ENCODE measurements around the gene EEFSEC. TPM values are rescaled to one million over a fixed set of nuclear protein-coding genes. Genes with fewer than 3 reads are reported as not detected.

Gene EEFSEC
- total RNA-seq, 2 donors from 2014 or later, result 10.5 to 12.8 TPM

DNA sequence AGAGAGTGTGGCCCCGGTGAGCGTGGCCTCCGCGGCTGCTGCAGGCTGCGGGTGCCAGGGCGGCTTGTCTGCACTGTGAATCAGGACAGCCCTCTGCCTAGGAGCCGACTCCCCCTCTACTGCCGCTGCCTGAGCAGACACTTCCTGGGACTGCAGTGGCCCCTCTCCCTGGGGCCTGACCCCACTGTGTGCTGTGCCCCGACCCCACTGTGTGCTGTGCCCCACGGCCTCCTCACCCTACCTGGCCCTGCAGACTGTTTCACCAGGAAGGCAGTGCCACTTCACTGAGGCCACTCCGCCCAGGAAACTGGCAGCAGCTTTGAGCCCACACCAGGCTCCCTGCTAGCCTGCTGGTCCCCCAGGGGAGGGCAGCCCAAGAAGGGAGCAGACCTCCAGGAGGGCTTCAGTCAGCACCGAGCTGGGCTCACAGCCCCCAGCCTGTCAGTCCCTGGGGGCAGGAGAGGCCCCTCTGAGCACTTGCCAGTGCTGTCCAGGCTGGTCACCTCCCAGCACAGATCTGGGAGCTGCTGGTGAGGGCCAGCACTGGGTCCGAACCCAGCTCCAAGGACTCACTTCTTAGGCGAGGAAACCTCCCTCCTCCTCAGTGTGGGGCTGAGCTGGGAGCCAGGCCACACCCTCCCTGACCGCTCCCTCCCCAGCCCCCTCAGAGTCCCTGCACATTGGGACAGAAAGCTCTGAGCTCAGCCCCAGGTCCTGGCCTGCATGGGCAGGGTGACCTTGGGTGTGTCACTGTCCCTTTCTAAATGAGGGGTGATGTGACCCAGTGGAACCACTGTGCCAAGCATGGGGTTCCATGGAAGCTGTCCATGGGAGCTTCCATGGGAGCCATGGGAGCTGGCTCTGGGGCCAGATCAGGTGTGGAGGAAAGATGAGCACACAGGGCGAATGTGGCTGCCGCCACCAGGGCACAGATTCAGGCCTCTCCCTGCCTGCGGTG is 256.6 kb downstream of the EEFSEC start:
- peaks cover 5% of the 10 kb centered on the region for H3K4me1 Mint-ChIP-seq
- ATAC-seq (replicated peaks), result no peak
- no peaks in the 10 kb centered on the region for H3K27me3 Mint-ChIP-seq
- H3K9me3 Mint-ChIP-seq, result no peaks in the 10 kb centered on the region
- H3K4me3 Mint-ChIP-seq, result no peak overlapping the region
- H3K36me3 Mint-ChIP-seq (ENCODE audit: low read depth), result no peaks in the 10 kb centered on the region
- no peak overlapping the region for H3K27ac Mint-ChIP-seq

GRCh38 chr3:128410669-128411573 is 257.6 kb downstream of the EEFSEC start:
- H3K9me3 Mint-ChIP-seq, result no peaks in the 10 kb centered on the region
- no peak overlapping the region for H3K4me3 Mint-ChIP-seq
- ATAC-seq (replicated peaks), result no peak
- H3K27ac Mint-ChIP-seq, result no peak overlapping the region
- no peaks in the 10 kb centered on the region for H3K27me3 Mint-ChIP-seq
- peaks cover 5% of the 10 kb centered on the region for H3K4me1 Mint-ChIP-seq
- no peaks in the 10 kb centered on the region for H3K36me3 Mint-ChIP-seq (ENCODE audit: low read depth)

- Mint-ChIP-seq H3K27ac (no peak overlapping the region), H3K36me3 (ENCODE audit: low read depth) (no peaks in the 10 kb centered on the region), H3K4me3 (no peak overlapping the region), H3K9me3 (no peaks in the 10 kb centered on the region), H3K4me1 (peaks cover 5% of the 10 kb centered on the region), H3K27me3 (no peaks in the 10 kb centered on the region)
- no peak for ATAC-seq (replicated peaks)
Observed at GRCh38 chr3:128411574-128412064, 258.3 kb downstream of the EEFSEC start.

DNA sequence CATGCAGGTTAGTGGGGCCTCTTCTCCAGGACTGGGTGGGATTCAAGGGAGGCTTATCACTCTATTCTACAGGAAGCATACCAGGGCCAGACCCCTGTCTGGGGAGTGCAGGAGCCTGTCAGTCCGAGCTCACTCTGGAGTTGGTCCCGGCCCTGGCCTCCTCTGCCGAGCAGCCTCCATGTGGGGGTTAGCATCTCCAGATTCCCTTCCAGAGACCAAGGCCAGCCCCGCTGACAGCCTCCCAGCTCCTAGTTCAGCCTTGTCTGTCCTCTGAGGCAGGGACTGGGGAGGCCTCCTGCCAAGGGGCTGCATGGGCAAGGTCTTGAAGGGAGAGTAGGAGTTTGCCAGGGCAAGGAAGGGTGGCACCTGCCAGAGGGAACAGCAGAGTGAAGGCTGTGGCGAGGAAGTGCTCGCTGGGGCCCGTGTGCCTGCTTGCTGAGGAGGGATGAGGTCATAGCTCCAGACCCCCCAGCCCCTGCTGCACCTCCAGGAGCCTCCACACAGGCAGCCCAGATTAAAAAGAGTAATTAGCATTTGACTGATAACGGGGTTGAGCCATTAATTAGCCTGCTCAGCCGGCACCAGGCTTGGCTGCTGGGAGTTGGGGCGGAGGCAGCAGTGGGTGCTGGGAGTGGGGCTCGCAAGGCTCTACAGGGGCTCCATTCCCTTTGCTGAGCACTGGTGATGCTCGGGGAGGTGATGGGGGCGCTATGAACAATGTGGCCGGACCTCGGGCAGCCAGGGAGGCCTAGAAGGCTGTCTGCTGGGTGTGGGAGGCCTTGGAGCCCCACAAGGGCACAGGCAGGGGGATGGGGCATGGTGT is 259.1 kb downstream of the EEFSEC start:
- Mint-ChIP-seq H3K27ac (no peak overlapping the region), H3K4me1 (peaks cover 5% of the 10 kb centered on the region), H3K9me3 (no peaks in the 10 kb centered on the region), H3K27me3 (no peaks in the 10 kb centered on the region), H3K4me3 (no peak overlapping the region), H3K36me3 (ENCODE audit: low read depth) (no peaks in the 10 kb centered on the region)
- ATAC-seq (replicated peaks), result no peak

DNA sequence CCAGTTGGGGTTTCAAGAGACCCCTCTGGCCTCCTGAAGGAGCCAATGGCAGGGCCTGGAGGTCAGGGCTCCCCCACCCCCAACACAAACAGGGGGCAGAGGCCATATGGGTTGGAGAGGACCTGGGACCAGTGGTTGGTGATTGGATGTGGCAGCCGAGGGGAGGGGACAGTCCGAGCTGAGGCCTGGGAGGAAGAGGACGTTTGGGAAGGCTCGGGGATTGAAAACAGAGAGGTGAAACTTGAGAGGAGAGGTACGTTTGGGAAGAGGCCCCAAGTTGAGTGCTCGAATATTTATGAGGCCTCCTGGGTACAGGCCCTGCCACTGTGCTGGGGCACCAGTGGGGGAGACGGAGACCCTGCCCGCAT is 259.7 kb downstream of the EEFSEC start:
- Mint-ChIP-seq H3K36me3 (ENCODE audit: low read depth) (no peaks in the 10 kb centered on the region), H3K9me3 (no peaks in the 10 kb centered on the region), H3K4me3 (no peak overlapping the region), H3K27ac (no peak overlapping the region), H3K27me3 (no peaks in the 10 kb centered on the region), H3K4me1 (peaks cover 5% of the 10 kb centered on the region)
- no peak for ATAC-seq (replicated peaks)

DNA sequence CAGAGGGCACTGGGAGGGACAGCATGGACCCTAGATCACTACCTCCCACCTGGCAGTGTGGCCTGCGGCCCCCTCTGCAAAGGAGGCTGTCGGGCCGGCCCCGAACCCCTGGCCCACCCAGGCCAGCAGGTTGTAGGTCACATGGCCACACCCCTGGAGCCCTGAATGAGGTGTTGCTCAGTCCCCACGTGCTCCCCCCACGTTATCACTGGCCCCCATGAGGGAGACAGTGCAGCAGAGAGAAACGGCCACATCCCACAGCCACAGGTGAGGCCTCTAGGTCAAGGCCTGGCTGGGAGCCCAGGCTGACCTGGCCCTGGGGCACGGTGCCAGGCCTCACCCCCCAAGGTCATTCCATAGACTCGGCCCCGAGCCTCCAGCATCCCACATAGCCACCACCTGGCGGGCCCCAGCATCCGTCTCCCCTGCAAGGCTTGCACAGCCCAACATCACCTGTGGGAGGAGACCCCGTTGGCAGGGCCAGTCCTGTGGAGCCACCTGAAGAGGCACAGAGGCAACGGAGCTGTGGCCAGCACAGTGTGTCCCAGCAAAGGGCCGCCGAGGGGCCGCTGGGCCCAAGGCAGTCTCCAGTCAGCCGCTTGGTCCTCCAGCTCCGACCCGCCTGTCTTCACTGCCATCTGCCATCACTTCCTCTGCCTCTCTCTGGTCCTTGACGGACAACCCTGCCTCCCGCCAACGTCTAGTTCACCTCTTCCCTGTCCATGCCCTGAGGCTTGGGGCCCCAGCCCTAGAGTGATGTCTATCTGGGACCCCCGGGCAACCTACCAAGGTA is 260.3 kb downstream of the EEFSEC start:
- no peaks in the 10 kb centered on the region for H3K36me3 Mint-ChIP-seq (ENCODE audit: low read depth)
- H3K9me3 Mint-ChIP-seq, result no peaks in the 10 kb centered on the region
- no peak for ATAC-seq (replicated peaks)
- no peak overlapping the region for H3K27ac Mint-ChIP-seq
- H3K4me1 Mint-ChIP-seq, result peaks cover 5% of the 10 kb centered on the region
- H3K4me3 Mint-ChIP-seq, result no peak overlapping the region
- H3K27me3 Mint-ChIP-seq, result no peaks in the 10 kb centered on the region

DNA sequence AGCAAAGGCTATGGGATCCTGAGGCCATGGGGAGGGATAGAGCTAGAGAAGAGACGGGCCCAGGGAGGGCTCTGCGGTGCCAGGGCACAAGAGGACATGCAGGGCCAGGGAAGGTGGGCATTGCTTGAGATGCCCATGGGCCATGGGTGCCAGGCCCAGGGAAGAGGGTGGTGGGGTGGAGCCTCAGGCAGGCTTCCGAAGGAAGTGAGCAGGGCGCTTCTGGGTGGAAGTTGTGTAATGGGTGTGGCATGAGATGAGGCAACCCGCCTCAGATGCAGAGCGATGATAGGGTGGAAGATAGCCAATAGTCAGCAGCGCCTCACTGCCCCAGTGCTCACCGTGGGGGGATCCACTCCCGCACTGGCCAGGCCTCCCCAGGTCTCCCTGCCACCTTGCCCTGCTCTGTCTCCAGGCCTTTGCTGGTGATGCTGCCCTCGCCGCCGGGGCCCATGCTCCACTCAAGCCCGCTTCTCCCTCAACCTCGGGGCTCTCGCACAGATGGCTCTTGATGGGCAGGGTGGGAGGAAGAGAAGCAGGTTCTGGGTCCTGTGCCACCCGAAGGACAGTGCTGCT is 262.0 kb downstream of the EEFSEC start:
- no peak for ATAC-seq (replicated peaks)
- H3K27ac Mint-ChIP-seq, result no peak overlapping the region
- no peaks in the 10 kb centered on the region for H3K27me3 Mint-ChIP-seq
- no peaks in the 10 kb centered on the region for H3K9me3 Mint-ChIP-seq
- no peak overlapping the region for H3K4me3 Mint-ChIP-seq
- peaks cover 5% of the 10 kb centered on the region for H3K4me1 Mint-ChIP-seq
- no peaks in the 10 kb centered on the region for H3K36me3 Mint-ChIP-seq (ENCODE audit: low read depth)

GRCh38 chr3:128415773-128416577 is 262.7 kb downstream of the EEFSEC start:
- H3K27me3 Mint-ChIP-seq, result no peaks in the 10 kb centered on the region
- H3K4me3 Mint-ChIP-seq, result no peak overlapping the region
- no peak for ATAC-seq (replicated peaks)

DNA sequence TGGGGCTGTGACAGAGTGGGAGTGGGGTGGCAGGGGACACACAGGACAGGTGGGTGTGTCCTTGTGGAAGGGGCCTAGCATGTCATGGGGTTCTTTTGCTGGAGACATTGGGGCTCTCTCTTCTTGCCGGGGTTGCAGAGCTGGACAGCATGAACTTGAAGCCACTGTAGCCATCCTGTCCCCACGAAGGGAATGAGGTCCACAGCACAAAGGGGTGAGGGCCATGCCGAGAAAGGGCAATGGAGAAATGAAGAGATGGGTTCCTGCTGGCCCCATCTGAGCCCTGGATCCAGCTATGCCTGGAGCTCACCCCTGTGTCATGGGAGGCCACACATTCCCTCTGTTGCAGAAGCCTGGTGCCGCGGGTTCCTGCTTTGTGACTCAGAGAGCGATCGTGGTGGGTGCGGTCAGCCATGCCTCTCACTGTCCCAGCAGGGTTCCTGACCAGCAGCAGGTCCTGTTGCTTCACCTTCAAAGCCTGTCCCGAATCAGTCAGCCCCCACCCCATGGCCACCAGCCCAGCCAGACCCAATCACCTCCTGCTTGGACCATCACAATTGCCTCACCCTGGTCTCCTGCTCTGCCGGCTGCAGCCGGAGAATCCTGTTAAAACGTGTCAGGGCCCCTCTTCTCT is 263.4 kb downstream of the EEFSEC start:
- no peak for ATAC-seq (replicated peaks)
- Mint-ChIP-seq H3K27ac (no peak overlapping the region), H3K9me3 (no peaks in the 10 kb centered on the region), H3K36me3 (ENCODE audit: low read depth) (no peaks in the 10 kb centered on the region), H3K27me3 (no peaks in the 10 kb centered on the region), H3K4me1 (peaks cover 5% of the 10 kb centered on the region), H3K4me3 (no peak overlapping the region)

More at GRCh38 chr3:128415773-128416577, 262.7 kb downstream of the EEFSEC start:
- no peaks in the 10 kb centered on the region for H3K9me3 Mint-ChIP-seq
- no peaks in the 10 kb centered on the region for H3K36me3 Mint-ChIP-seq (ENCODE audit: low read depth)
- H3K4me1 Mint-ChIP-seq, result peaks cover 5% of the 10 kb centered on the region
- no peak overlapping the region for H3K27ac Mint-ChIP-seq

GRCh38 chr3:128418900-128419299 is 265.6 kb downstream of the EEFSEC start:
- Mint-ChIP-seq H3K36me3 (ENCODE audit: low read depth) (no peaks in the 10 kb centered on the region), H3K4me1 (peaks cover 5% of the 10 kb centered on the region), H3K4me3 (no peak overlapping the region), H3K9me3 (no peaks in the 10 kb centered on the region), H3K27me3 (no peaks in the 10 kb centered on the region), H3K27ac (no peak overlapping the region)
- ATAC-seq (replicated peaks), result no peak

DNA sequence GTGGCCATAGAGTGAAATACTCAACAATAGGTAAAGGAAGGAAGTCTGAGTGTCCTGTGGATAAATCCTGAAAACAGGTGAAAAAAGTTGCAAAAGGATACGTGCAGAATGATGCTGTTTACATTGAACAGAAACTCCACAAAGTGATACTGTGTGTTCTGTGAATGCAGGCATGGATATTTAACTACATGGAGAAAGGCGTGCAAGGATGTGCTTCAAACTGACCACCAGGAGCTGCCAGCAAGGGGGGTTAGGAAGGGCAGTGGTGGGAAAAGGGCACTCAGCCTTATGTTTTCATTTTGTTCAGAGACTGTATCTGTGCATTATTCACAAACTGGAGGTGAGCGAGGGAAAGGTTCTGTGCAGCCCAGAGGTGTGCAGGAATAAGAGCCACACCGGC is 266.0 kb downstream of the EEFSEC start:
- H3K27ac Mint-ChIP-seq, result no peak overlapping the region
- no peak for ATAC-seq (replicated peaks)
- H3K4me3 Mint-ChIP-seq, result no peak overlapping the region
- no peaks in the 10 kb centered on the region for H3K36me3 Mint-ChIP-seq (ENCODE audit: low read depth)
- H3K9me3 Mint-ChIP-seq, result no peaks in the 10 kb centered on the region
- peaks cover 5% of the 10 kb centered on the region for H3K4me1 Mint-ChIP-seq
- H3K27me3 Mint-ChIP-seq, result no peaks in the 10 kb centered on the region

GRCh38 chr3:128420289-128420688 is 267.0 kb downstream of the EEFSEC start:
- Mint-ChIP-seq H3K36me3 (ENCODE audit: low read depth) (no peaks in the 10 kb centered on the region), H3K4me3 (no peak overlapping the region), H3K27ac (no peak overlapping the region), H3K27me3 (no peaks in the 10 kb centered on the region), H3K4me1 (no peaks in the 10 kb centered on the region), H3K9me3 (no peaks in the 10 kb centered on the region)
- no peak for ATAC-seq (replicated peaks)

All from activated T-helper 17 cell treated with anti-CD3 and anti-CD28 coated beads, Interleukin-2, amount 50 U/mL, for 72 hours (primary cell).